ENCODE measurements around the gene KCNN3. TPM values are rescaled to one million over a fixed set of nuclear protein-coding genes. Genes with fewer than 3 reads are reported as not detected.
A peak's percentile ranks its signal among the peaks of the same experiment; 100 is the strongest.

KCNN3 gene
- total and polyA plus RNA-seq, 2 of the 8 experiments (the other 6 are each of a cell fraction or from before 2014, with no cell fraction given) = 2.8 to 3.7 TPM

DNA sequence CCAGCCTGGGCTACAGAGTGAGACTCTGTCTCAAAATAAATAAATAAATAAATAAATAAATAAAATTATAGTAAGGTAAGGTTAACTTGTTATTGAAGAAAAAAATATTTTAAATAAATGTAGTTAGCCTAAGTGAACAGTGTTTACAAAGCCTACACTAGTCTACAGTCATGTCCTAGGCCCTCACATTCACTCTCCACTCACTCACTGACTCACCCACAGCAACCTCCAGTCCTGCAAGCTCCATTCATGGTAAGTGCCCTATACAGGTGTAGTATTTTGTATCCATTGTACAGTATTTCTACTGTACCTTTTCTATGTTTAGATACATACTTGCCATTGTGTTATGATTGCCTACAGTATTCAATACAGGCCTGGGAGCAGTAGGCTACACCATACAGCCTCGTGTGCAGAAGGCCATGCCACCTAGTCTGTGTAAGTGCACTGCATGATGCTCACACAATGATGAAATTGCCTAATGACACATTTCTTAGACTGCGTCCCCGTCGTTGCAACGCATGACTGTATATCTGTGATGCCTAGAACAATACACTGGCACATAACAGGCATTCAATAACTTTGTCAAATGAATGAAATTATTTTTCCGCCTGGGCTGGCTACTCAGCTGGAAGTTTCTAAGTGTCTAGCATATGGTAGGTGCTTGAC is 14.8 kb downstream of the KCNN3 start:
- Histone ChIP-seq H3K4me1 (replicated peaks in 1 of 4; ENCODE audit: control insufficient read depth in 3 of 4, insufficient read depth in 4 of 4, low read length in 3 of 4) (peaks cover 0 to 3% (median under 1%) of the 10 kb centered on the region in 4 experiments; a peak in 2 of 7 replicates), H3K79me1 (ENCODE audit: low read depth, low read length) (no peaks in the 10 kb centered on the region), H4K8ac (ENCODE audit: extremely low read depth, insufficient read depth, low read length) (no peak overlapping the region), H3K4ac (replicated peaks; ENCODE audit: insufficient read length, low read depth, low read length) (no peak overlapping the region), H2BK12ac (ENCODE audit: low read depth, low read length) (no peak overlapping the region; the same call in 1 of the 2 replicates), H3K36me3 (ENCODE audit: control insufficient read depth in 2 of 4, insufficient read depth in 4 of 4, low read length in 3 of 4) (no peaks in the 10 kb centered on the region), H4K5ac (ENCODE audit: insufficient read length, low read depth, low read length) (no peak overlapping the region), H2BK20ac (ENCODE audit: low read length) (no peak overlapping the region), H3K23me2 (ENCODE audit: low read depth, low read length) (peaks cover 2% of the 10 kb centered on the region; the same call in 1 of the 2 replicates), H2AFZ (ENCODE audit: low read length) (no peak overlapping the region), H3K23ac (ENCODE audit: insufficient read length) (no peak overlapping the region), H3K56ac (replicated peaks; ENCODE audit: insufficient read length, low read depth, low read length) (no peak overlapping the region), H4K20me1 (replicated peaks in 1 of 2; ENCODE audit: control insufficient read depth in 1 of 2, insufficient read depth in 2 of 2, low read length in 2 of 2) (no peaks in the 10 kb centered on the region), H3K4me3 (ENCODE audit: extremely low read depth in 1 of 4, insufficient read depth in 2 of 4, low read depth in 3 of 4, low read length in 4 of 4) (no peak overlapping the region), H3K9ac (replicated peaks in 1 of 4; ENCODE audit: extremely low read depth in 1 of 4, low read depth in 3 of 4, low read length in 3 of 4) (no peak overlapping the region), H4K91ac (replicated peaks; ENCODE audit: insufficient read length, low read length) (peak overlapping the region; percentile 19), H3K4me2 (ENCODE audit: insufficient read depth in 1 of 2, low read depth in 2 of 2, low read length in 2 of 2) (no peak overlapping the region), H3K9me3 (ENCODE audit: insufficient read depth in 2 of 2, low read depth in 1 of 2, low read length in 1 of 2) (no peaks in the 10 kb centered on the region), H2BK5ac (ENCODE audit: low read depth, low read length) (no peak overlapping the region), H3K18ac (ENCODE audit: extremely low read depth, low read length) (no peak overlapping the region), H2AK5ac (ENCODE audit: low read depth, low read length) (no peak overlapping the region), H3K79me2 (ENCODE audit: control insufficient read depth in 1 of 2, insufficient read depth in 2 of 2, low read length in 2 of 2) (no peaks in the 10 kb centered on the region), H2BK15ac (ENCODE audit: low read length) (no peak overlapping the region), H2BK120ac (replicated peaks; ENCODE audit: low read depth, low read length) (no peak overlapping the region), H3K27me3 (replicated peaks in 1 of 4; ENCODE audit: control insufficient read depth in 3 of 4, extremely low read depth in 1 of 4, insufficient read depth in 3 of 4, low read length in 3 of 4) (no peaks in the 10 kb centered on the region), H3K14ac (ENCODE audit: insufficient read length) (no peak overlapping the region), H3K27ac (ENCODE audit: low read depth, low read length) (no peak overlapping the region)
- no peak for DNase-seq (ENCODE audit: low read depth in 1 of 2, low spot score in 2 of 2)
- POLR2A ChIA-PET (ENCODE audit: partially characterized antibody) = interaction anchor here (0.9 kb wide), 1 partner anchor 11 kb away, joined by 3 read pairs; no protein-coding TSS in a partner anchor
- CTCF ChIA-PET (ENCODE audit: partially characterized antibody) = interaction anchor here (0.7 to 7.0 kb wide), 15 partner anchors 8 to 1280 kb away, joined by 3 to 80 read pairs (median 4); partner anchors contain the start of gene KCNN3
- WGBS, 2 experiments (ENCODE audit: extremely low coverage in 1 of 2, insufficient coverage in 1 of 2, insufficient read length in 1 of 2, insufficient replicate concordance in 2 of 2, low coverage in 1 of 2, low lambda C conversion rate in 2 of 2, missing lambda C conversion rate in 1 of 2) = 86% methylated on average over 6 of the region's 6 CpGs; no CpG with 5 or more reads in 1 of the 2 experiments
- TF ChIP-seq MAFK (IDR thresholded peaks at IDR 0.05; ENCODE audit: low read depth, low read length) = no peak
- no peak for TF ChIP-seq RXRA (IDR thresholded peaks at IDR 0.05; ENCODE audit: insufficient read depth, low read depth, low read length)
- no peak for TF ChIP-seq SP4 (IDR thresholded peaks at IDR 0.05; ENCODE audit: low read length)
- TF ChIP-seq SIN3A (conservative IDR thresholded peaks at IDR 0.05 in 1 of 2, IDR thresholded peaks at IDR 0.05 in 1 of 2; ENCODE audit: low read depth in 1 of 2, low read length in 2 of 2) = no peak
- no peak for FAIRE-seq
